ENCODE results near the gene TCF4. TPM values are rescaled to one million over a fixed set of nuclear protein-coding genes. Genes with fewer than 3 reads are reported as not detected.

The TCF4 gene
- total and polyA plus RNA-seq, 2 of the 13 experiments (the other 11 are each of a cell fraction or from before 2014, with no cell fraction given) = not detected

DNA sequence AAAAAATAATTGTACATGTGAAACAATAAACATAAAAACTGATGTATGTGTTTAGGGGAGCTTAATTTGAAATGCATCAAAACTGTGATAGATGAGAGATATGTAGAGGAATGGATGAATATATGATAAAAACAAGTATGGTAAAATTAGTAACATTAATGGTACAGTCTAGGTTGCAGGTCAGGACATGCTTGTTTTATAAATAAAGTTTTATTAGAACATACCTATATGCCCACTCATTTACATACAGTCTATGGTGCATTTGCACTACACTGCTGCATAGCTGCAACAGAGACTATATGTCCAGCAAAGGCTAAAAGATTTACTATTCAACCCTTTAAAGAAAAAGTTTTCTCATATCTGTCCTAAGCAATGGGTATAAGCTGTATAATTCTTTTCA is 392.1 kb downstream of the TCF4 start:
- intact Hi-C loops (cut with micrococcal nuclease; ENCODE audit: unreplicated experiment) (no loop called here), in situ Hi-C loops (cut with HindIII; ENCODE audit: extremely low pct_ligation_motif_present, low pct_unique_long_range_greater_than_20kb) (no loop called here)
- DNase-seq (ENCODE audit: low spot score) (no peak), ATAC-seq (no peak), FAIRE-seq (no peak)
- Histone ChIP-seq H3K27me3 (ENCODE audit: control insufficient read depth in 1 of 2, insufficient read depth in 2 of 2, low read length in 2 of 2) (no peaks in the 10 kb centered on the region), H3K27ac (ENCODE audit: extremely low read length, insufficient read depth, low read length) (no peak overlapping the region), H3K79me2 (ENCODE audit: insufficient read depth, low read length) (no peaks in the 10 kb centered on the region), H4K20me1 (ENCODE audit: insufficient read depth, low read length) (no peaks in the 10 kb centered on the region), H3K9me3 (ENCODE audit: low read length) (no peaks in the 10 kb centered on the region), H3K4me3 (replicated peaks in 1 of 3; ENCODE audit: insufficient read depth in 1 of 3, low read depth in 2 of 3, low read length in 3 of 3) (no peak overlapping the region), H3K36me3 (replicated peaks in 1 of 2; ENCODE audit: control insufficient read depth in 1 of 2, insufficient read depth in 2 of 2, low read length in 2 of 2) (no peaks in the 10 kb centered on the region), H2AFZ (ENCODE audit: low read length) (no peak overlapping the region), H3K9ac (ENCODE audit: insufficient read depth, low read depth, low read length) (no peak overlapping the region), H3K4me1 (ENCODE audit: insufficient read depth, low read length) (no peaks in the 10 kb centered on the region), H3K4me2 (ENCODE audit: low read depth, low read length) (no peak overlapping the region)
- POLR2A ChIA-PET = no interaction called here
- CTCF ChIA-PET (ENCODE audit: low intra/inter-chr PET ratio, low total read pairs) = no interaction called here
- BruUV-seq (replicated peaks) = no TSS peak
- TF ChIP-seq ZNF431 (CRISPR knock-in tag; IDR thresholded peaks at IDR 0.05; ENCODE audit: borderline replicate concordance, low read depth) (no peak), POGZ (CRISPR knock-in tag; IDR thresholded peaks at IDR 0.05) (no peak), DMAP1 (CRISPR knock-in tag; IDR thresholded peaks at IDR 0.05) (no peak), ERF (CRISPR knock-in tag; IDR thresholded peaks at IDR 0.05) (no peak), CHD2 (IDR thresholded peaks at IDR 0.05; ENCODE audit: low read depth, low read length) (no peak), ZNF768 (CRISPR knock-in tag; IDR thresholded peaks at IDR 0.05) (no peak), KLF15 (CRISPR knock-in tag; IDR thresholded peaks at IDR 0.05; ENCODE audit: borderline replicate concordance) (no peak), ZNF670 (CRISPR knock-in tag; IDR thresholded peaks at IDR 0.05; ENCODE audit: borderline replicate concordance) (no peak), ZNF572 (CRISPR knock-in tag; IDR thresholded peaks at IDR 0.05) (no peak), TRAFD1 (CRISPR knock-in tag; IDR thresholded peaks at IDR 0.05; ENCODE audit: borderline replicate concordance) (no peak), ZSCAN22 (CRISPR knock-in tag; IDR thresholded peaks at IDR 0.05) (no peak), XBP1 (CRISPR knock-in tag; IDR thresholded peaks at IDR 0.05) (no peak)

All from HepG2 (cell line).